HCT116 (cell line): ENCODE data around the gene SPDYE2B. TPM values are rescaled to one million over a fixed set of nuclear protein-coding genes. Genes with fewer than 3 reads are reported as not detected.
"Not testable (repeated sequence)": the region's sequence is repeated elsewhere in the genome, so short reads cannot be mapped to it uniquely, and the experiment has no call there.

Experiments used
- ATAC-seq: fragments of 200-7000 bp; cut with Tn5 transposase; 2 replicates; pipeline ENCODE4 v1.9.1; 2020; ENCODE audit warnings: mild to moderate bottlenecking, moderate library complexity
- BruUV-seq: library from RNA; stranded (reverse); fragments of 400-500 nt; replicated peaks from 2 replicates; lab custom pipeline; 2021; lab: Mats Ljungman, UMichigan
- CTCF ChIA-PET: fragments of 300-600 bp; sonication (Branson Sonifier 250); formaldehyde crosslinking; loops from one replicate; lab custom pipeline; 2021; ENCODE audit warnings: antibody characterized with exemption; lab: Charles Lee
- POLR2A ChIA-PET: fragments of 300-600, 350-600 bp; sonication (Branson Sonifier 250); formaldehyde crosslinking; loops from one replicate; lab custom pipeline; 2021; ENCODE audit warnings: antibody characterized with exemption; lab: Charles Lee
- RAD21 ChIA-PET, 2 experiments: fragments of 300-600 bp; sonication (Branson Sonifier 250); formaldehyde crosslinking; loops; one replicate each; lab custom pipeline; 2023; ENCODE audit warnings: low total read pairs in 2 of 2; ENCODE audit not compliant: uncharacterized antibody in 2 of 2, unreplicated experiment in 2 of 2, low non-redundant PET in 1 of 2; lab: Charles Lee
- DNase-seq: peaks from one replicate; pipeline ENCODE4 v3.0.0-alpha.2; 2010; ENCODE audit warnings: low read depth, low spot score
- H2AFZ ChIP-seq: fragments of 200-600 bp; shearing (Covaris generic), sonication (generic); 2 replicates; pipeline ENCODE4 v1.6.1; 2017; ENCODE audit warnings: low read depth, mixed run types, mixed read lengths, antibody characterized with exemption, low read length; ENCODE audit not compliant: poor library complexity, severe bottlenecking
- H3K27ac ChIP-seq: 2 replicates; pipeline ENCODE4 v1.5.1; 2012; ENCODE audit warnings: low read depth, low read length
- H3K27me3 ChIP-seq: fragments of 200-600 bp; sonication (generic); 2 replicates; pipeline ENCODE4 v1.6.1; 2016; ENCODE audit warnings: mixed run types, low read length, mixed read lengths; ENCODE audit not compliant: insufficient read depth
- H3K36me3 ChIP-seq, 2 experiments: fragments of 200-500 bp in 1 of 2; fragments of 200-600 bp in 1 of 2; sonication (Bioruptor generic) in 1 of 2; sonication (generic) in 1 of 2; 2 replicates each; pipeline versions ENCODE4 v1.5.1 to v1.6.1; 2014 to 2016; ENCODE audit warnings: low read length in 2 of 2, inconsistent platforms in 1 of 2, mixed read lengths in 1 of 2, mixed run types in 1 of 2; ENCODE audit not compliant: insufficient read depth in 2 of 2, control insufficient read depth in 1 of 2
- H3K4me1 ChIP-seq, 2 experiments: fragments of 200-600 bp in 1 of 2; sonication (generic) in 1 of 2; 2 replicates each; pipeline versions ENCODE4 v1.5.1 to v1.6.1; 2012 to 2017; ENCODE audit warnings: low read length in 2 of 2, inconsistent platforms in 1 of 2, mild to moderate bottlenecking in 1 of 2, mixed read lengths in 1 of 2, mixed run types in 1 of 2, moderate library complexity in 1 of 2; ENCODE audit not compliant: insufficient read depth in 2 of 2, control insufficient read depth in 1 of 2
- H3K4me2 ChIP-seq: fragments of 200-600 bp; sonication (generic); 2 replicates; pipeline ENCODE4 v1.6.1; 2017; ENCODE audit warnings: mixed run types, low read length, mixed read lengths
- H3K4me3 ChIP-seq, 2 experiments: fragments of 200-600 bp in 1 of 2; sonication (generic) in 1 of 2; replicated peaks in 1 of 2; 2 replicates each; pipeline ENCODE4 v1.5.1; 2011 to 2016; ENCODE audit warnings: low read length in 2 of 2, control low read depth in 1 of 2, low read depth in 1 of 2, mild to moderate bottlenecking in 1 of 2, mixed read lengths in 1 of 2, mixed run types in 1 of 2
- H3K79me2 ChIP-seq: fragments of 200-600 bp; sonication (generic); 2 replicates; pipeline ENCODE4 v1.6.1; 2017; ENCODE audit warnings: mild to moderate bottlenecking, mixed run types, low read length, moderate library complexity, mixed read lengths; ENCODE audit not compliant: insufficient read depth
- H3K9ac ChIP-seq: fragments of 200-600 bp; sonication (generic); 2 replicates; pipeline ENCODE4 v1.6.1; 2016; ENCODE audit warnings: low read length, mixed read lengths
- H3K9me2 ChIP-seq: fragments of 200-600 bp; sonication (generic), shearing (Covaris generic); 2 replicates; pipeline ENCODE4 v1.6.1; 2017; ENCODE audit warnings: mixed run types, mild to moderate bottlenecking, moderate library complexity; ENCODE audit not compliant: insufficient read depth
- H3K9me3 ChIP-seq, 2 experiments: fragments of 200-500 bp in 1 of 2; fragments of 200-600 bp in 1 of 2; sonication (Bioruptor generic) in 1 of 2; sonication (generic) in 1 of 2; 2 replicates each; pipeline ENCODE4 v1.6.1; 2014 to 2017; ENCODE audit warnings: low read length in 2 of 2, mixed read lengths in 2 of 2, inconsistent platforms in 1 of 2, low read depth in 1 of 2, mild to moderate bottlenecking in 1 of 2, mixed run types in 1 of 2, moderate library complexity in 1 of 2; ENCODE audit not compliant: control insufficient read depth in 1 of 2, insufficient read depth in 1 of 2
- H4K20me1 ChIP-seq: fragments of 200-600 bp; sonication (generic), shearing (Covaris generic); 2 replicates; pipeline ENCODE4 v1.6.1; 2017; ENCODE audit warnings: mixed run types, mild to moderate bottlenecking, moderate library complexity; ENCODE audit not compliant: insufficient read depth
- intact Hi-C: fragments of 100-400 bp; cut with micrococcal nuclease; formaldehyde crosslinking; loops from 2 replicates; pipeline ENCODE4 v1.10.0; 2022
- total RNA-seq: library from RNA; stranded (reverse); gene quantifications from one replicate; pipeline ENCODE4 v1.2.1, GENCODE V29; 2021; ENCODE audit not compliant: unreplicated experiment

Gene SPDYE2B
- total RNA-seq, 1 experiment from 2014 or later: not detected

GRCh38 chr7:102696009-102696408, 45.9 kb downstream of the SPDYE2B start:
- BruUV-seq, CTCF ChIA-PET, H2AFZ ChIP-seq, H3K79me2 ChIP-seq, H3K9me3 ChIP-seq, H3K4me3 ChIP-seq, RAD21 ChIA-PET, H3K4me2 ChIP-seq, H3K27ac ChIP-seq, H3K9ac ChIP-seq, H3K36me3 ChIP-seq, intact Hi-C loops, ATAC-seq, POLR2A ChIA-PET, H3K9me2 ChIP-seq, H3K27me3 ChIP-seq, H3K4me1 ChIP-seq, DNase-seq, H4K20me1 ChIP-seq: not testable (repeated sequence)

GRCh38 chr7:102697642-102698512, 47.8 kb downstream of the SPDYE2B start:
- intact Hi-C loops, ATAC-seq, BruUV-seq, H4K20me1 ChIP-seq, H3K27ac ChIP-seq, CTCF ChIA-PET, H3K36me3 ChIP-seq, H3K27me3 ChIP-seq, RAD21 ChIA-PET, DNase-seq, H3K4me2 ChIP-seq, H3K9me2 ChIP-seq, POLR2A ChIA-PET, H3K4me1 ChIP-seq, H3K79me2 ChIP-seq, H3K9ac ChIP-seq, H3K4me3 ChIP-seq, H2AFZ ChIP-seq, H3K9me3 ChIP-seq: not testable (repeated sequence)

GRCh38 chr7:102698962-102699750, 49.0 kb downstream of the SPDYE2B start:
- RAD21 ChIA-PET, POLR2A ChIA-PET, H3K4me2 ChIP-seq, DNase-seq, H3K9me2 ChIP-seq, H3K9ac ChIP-seq, H3K36me3 ChIP-seq, intact Hi-C loops, H3K27me3 ChIP-seq, H2AFZ ChIP-seq, BruUV-seq, H3K27ac ChIP-seq, H3K4me3 ChIP-seq, H4K20me1 ChIP-seq, H3K9me3 ChIP-seq, ATAC-seq, H3K4me1 ChIP-seq, H3K79me2 ChIP-seq, CTCF ChIA-PET: not testable (repeated sequence)
